Neuron (in vitro differentiated cells): ENCODE data around the gene TSHR.

ENCODE experiments used
- H2AFZ ChIP-seq: one replicate; pipeline ENCODE4 v1.6.1; 2013; ENCODE audit warnings: low read depth, mild to moderate bottlenecking, inconsistent platforms, low read length, moderate library complexity
- H3K27me3 ChIP-seq: one replicate; pipeline ENCODE4 v1.6.1; 2013; ENCODE audit warnings: low read length; ENCODE audit not compliant: insufficient read depth
- H3K36me3 ChIP-seq: one replicate; pipeline ENCODE4 v1.6.1; 2013; ENCODE audit warnings: low read length; ENCODE audit not compliant: insufficient read depth
- H3K4me1 ChIP-seq: one replicate; pipeline ENCODE4 v1.6.1; 2013; ENCODE audit warnings: low read length; ENCODE audit not compliant: insufficient read depth
- H3K4me3 ChIP-seq: 2 replicates; pipeline ENCODE4 v1.5.1; 2013; ENCODE audit warnings: mild to moderate bottlenecking, low read length, moderate library complexity
- H3K9me3 ChIP-seq: one replicate; pipeline ENCODE4 v1.6.1; 2013; ENCODE audit warnings: low read length

TSHR gene

GRCh38 chr14:80957613-80958012 lies 2.2 kb downstream of the TSHR start:
- Histone ChIP-seq H3K9me3 (no peaks in the 10 kb centered on the region), H3K4me1 (no peaks in the 10 kb centered on the region), H3K27me3 (peaks cover 28% of the 10 kb centered on the region), H3K36me3 (no peaks in the 10 kb centered on the region), H2AFZ (no peak overlapping the region), H3K4me3 (no peak overlapping the region)

GRCh38 chr14:80958226-80958625 lies 2.8 kb downstream of the TSHR start:
- Histone ChIP-seq H2AFZ (no peak overlapping the region), H3K27me3 (peaks cover 28% of the 10 kb centered on the region), H3K4me3 (no peak overlapping the region), H3K9me3 (no peaks in the 10 kb centered on the region), H3K36me3 (no peaks in the 10 kb centered on the region), H3K4me1 (no peaks in the 10 kb centered on the region)

DNA sequence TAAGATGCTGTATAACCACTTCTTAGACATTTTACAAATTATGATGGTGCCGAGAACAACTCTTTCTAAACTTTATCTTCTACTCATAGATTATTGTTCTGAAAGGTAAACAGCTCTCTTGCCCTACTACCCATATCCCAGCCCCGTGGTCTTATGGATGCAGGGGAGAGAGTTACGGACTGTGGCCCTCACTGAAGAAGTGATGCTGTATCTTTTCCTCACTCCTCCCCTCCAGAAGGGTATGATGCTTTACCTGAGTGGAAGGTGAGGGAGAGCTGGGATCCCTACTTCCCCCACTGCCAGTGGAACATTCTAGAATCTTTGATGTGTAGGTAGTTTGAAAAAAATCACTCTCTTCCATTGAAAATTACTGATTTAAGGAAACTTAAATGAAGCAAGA lies 3.5 kb downstream of the TSHR start:
- Histone ChIP-seq H3K9me3 (no peaks in the 10 kb centered on the region), H3K27me3 (peaks cover 32% of the 10 kb centered on the region), H3K4me3 (no peak overlapping the region), H2AFZ (no peak overlapping the region), H3K4me1 (no peaks in the 10 kb centered on the region), H3K36me3 (no peaks in the 10 kb centered on the region)

- Histone ChIP-seq H3K9me3 (no peaks in the 10 kb centered on the region), H3K4me3 (no peak overlapping the region)
Observed at GRCh38 chr14:80959496-80959895, 4.1 kb downstream of the TSHR start.

DNA sequence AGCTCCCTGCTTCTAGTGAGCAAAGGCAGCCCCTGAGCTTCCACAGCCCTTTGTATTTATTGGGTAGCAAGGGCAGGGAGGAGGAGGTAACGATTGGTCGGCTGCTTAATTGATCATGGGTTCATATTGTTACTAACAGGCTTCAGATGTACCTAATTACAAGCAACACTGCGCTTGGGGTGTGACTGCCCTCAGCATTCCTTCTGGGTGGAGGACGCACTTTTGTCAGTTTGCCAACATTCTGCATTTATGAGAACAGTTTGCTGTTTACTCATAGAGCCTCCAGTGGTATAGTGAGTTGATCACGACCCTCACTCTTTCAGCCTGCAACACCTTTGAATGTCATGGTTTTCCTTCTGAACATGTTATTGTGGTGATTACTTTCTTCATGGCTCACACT lies 9.6 kb downstream of the TSHR start:
- Histone ChIP-seq H2AFZ (no peak overlapping the region), H3K36me3 (no peaks in the 10 kb centered on the region), H3K27me3 (peaks cover 4% of the 10 kb centered on the region), H3K4me3 (no peak overlapping the region), H3K9me3 (no peaks in the 10 kb centered on the region), H3K4me1 (no peaks in the 10 kb centered on the region)

More at GRCh38 chr14:80959496-80959895, 4.1 kb downstream of the TSHR start:
- Histone ChIP-seq H3K36me3 (no peaks in the 10 kb centered on the region), H3K4me1 (no peaks in the 10 kb centered on the region), H2AFZ (no peak overlapping the region), H3K27me3 (peaks cover 32% of the 10 kb centered on the region)

- no peaks in the 10 kb centered on the region for H3K9me3 ChIP-seq
- no peak overlapping the region for H3K4me3 ChIP-seq
- H3K36me3 ChIP-seq: no peaks in the 10 kb centered on the region
- no peaks in the 10 kb centered on the region for H3K27me3 ChIP-seq
- H3K4me1 ChIP-seq: no peaks in the 10 kb centered on the region
- H2AFZ ChIP-seq: no peak overlapping the region
Observed at GRCh38 chr14:80973931-80974641, 18.7 kb downstream of the TSHR start.

DNA sequence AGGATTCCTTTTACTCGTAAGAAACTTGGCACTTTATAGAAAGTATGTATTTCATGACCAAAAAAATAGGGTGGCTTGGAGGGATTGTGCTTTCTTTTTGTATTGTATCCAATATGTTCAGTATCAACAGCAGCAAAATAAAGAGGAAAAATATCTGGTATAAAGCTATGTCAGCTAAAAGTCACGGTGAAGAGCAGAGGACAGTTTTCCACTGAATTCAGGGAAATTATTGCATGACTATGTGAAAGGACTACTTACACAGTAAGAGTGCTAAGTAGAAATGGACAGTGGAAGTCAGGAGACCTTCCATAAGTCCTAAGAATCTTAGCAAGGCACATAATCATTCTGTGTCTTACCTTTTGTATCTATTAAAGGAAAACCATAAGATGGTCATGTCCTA lies 19.3 kb downstream of the TSHR start:
- H3K4me1 ChIP-seq: no peaks in the 10 kb centered on the region
- no peaks in the 10 kb centered on the region for H3K27me3 ChIP-seq
- H3K9me3 ChIP-seq: no peaks in the 10 kb centered on the region
- H3K36me3 ChIP-seq: no peaks in the 10 kb centered on the region
- H2AFZ ChIP-seq: no peak overlapping the region
- no peak overlapping the region for H3K4me3 ChIP-seq

DNA sequence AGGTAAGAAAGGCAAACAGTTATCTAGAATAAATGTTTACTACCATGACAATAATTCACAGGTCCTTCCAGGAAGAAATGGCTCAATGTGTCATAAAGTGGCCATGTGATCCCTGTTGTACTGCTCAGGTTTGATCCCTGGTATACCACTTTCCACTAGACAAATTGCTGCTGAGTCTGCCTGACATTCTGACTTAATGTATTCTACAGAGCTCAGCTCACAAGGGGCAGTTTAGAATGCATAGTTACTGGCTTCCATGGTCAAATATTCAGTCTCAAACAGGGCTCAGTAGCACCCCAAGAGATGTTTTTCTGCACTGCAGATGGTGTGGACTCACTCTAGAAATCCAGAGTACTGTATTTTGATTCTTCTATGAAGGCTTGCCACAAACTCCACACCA lies 21.8 kb downstream of the TSHR start:
- H3K36me3 ChIP-seq: no peaks in the 10 kb centered on the region
- no peaks in the 10 kb centered on the region for H3K27me3 ChIP-seq
- H3K4me1 ChIP-seq: no peaks in the 10 kb centered on the region
- no peak overlapping the region for H3K4me3 ChIP-seq
- no peaks in the 10 kb centered on the region for H3K9me3 ChIP-seq
- H2AFZ ChIP-seq: no peak overlapping the region

- Histone ChIP-seq H3K36me3 (no peaks in the 10 kb centered on the region), H3K9me3 (no peaks in the 10 kb centered on the region), H3K4me3 (no peak overlapping the region), H3K27me3 (no peaks in the 10 kb centered on the region), H2AFZ (no peak overlapping the region), H3K4me1 (no peaks in the 10 kb centered on the region)
Observed at GRCh38 chr14:80978403-80978802, 23.0 kb downstream of the TSHR start.

- no peak overlapping the region for H2AFZ ChIP-seq
- no peaks in the 10 kb centered on the region for H3K36me3 ChIP-seq
- no peak overlapping the region for H3K4me3 ChIP-seq
- H3K27me3 ChIP-seq: no peaks in the 10 kb centered on the region
- H3K9me3 ChIP-seq: no peaks in the 10 kb centered on the region
- H3K4me1 ChIP-seq: no peaks in the 10 kb centered on the region
Observed at GRCh38 chr14:80979951-80980350, 24.5 kb downstream of the TSHR start.

DNA sequence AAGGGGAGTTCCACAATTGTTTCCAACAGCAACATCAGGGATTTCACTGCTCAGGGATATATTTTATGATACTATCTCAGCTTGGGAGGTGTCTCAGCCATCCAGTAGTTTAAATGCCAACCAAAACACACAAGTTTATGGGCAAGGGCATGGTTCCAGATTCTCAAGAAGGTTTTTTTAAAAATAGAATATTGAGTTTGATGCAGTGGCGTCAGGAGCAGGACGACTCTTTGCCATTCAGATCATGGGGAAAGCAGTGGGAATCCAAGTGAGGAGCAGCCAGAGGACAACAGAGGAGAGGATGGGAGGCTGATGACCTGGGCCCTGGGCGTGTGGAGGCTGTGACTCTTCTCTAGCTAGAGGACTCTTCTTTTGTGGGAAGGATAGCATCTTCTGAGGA lies 25.7 kb downstream of the TSHR start:
- H3K36me3 ChIP-seq: no peaks in the 10 kb centered on the region
- no peaks in the 10 kb centered on the region for H3K4me1 ChIP-seq
- no peaks in the 10 kb centered on the region for H3K9me3 ChIP-seq
- no peak overlapping the region for H2AFZ ChIP-seq
- no peak overlapping the region for H3K4me3 ChIP-seq
- no peaks in the 10 kb centered on the region for H3K27me3 ChIP-seq

GRCh38 chr14:80981673-80982072 lies 26.3 kb downstream of the TSHR start:
- no peaks in the 10 kb centered on the region for H3K9me3 ChIP-seq
- no peak overlapping the region for H3K4me3 ChIP-seq
- no peaks in the 10 kb centered on the region for H3K36me3 ChIP-seq
- H3K27me3 ChIP-seq: no peaks in the 10 kb centered on the region
- H3K4me1 ChIP-seq: no peaks in the 10 kb centered on the region
- H2AFZ ChIP-seq: no peak overlapping the region

GRCh38 chr14:80982711-80983110 lies 27.3 kb downstream of the TSHR start:
- Histone ChIP-seq H3K9me3 (no peaks in the 10 kb centered on the region), H3K27me3 (no peaks in the 10 kb centered on the region), H3K4me1 (no peaks in the 10 kb centered on the region), H2AFZ (no peak overlapping the region), H3K36me3 (no peaks in the 10 kb centered on the region), H3K4me3 (no peak overlapping the region)
